Measurements from ENCODE around the gene SFRP2. TPM values are rescaled to one million over a fixed set of nuclear protein-coding genes. Genes with fewer than 3 reads are reported as not detected.

Gene SFRP2
- total RNA-seq, 4 donors from 2014 or later, result 9.4 to 34.7 (median 22.8) TPM

DNA sequence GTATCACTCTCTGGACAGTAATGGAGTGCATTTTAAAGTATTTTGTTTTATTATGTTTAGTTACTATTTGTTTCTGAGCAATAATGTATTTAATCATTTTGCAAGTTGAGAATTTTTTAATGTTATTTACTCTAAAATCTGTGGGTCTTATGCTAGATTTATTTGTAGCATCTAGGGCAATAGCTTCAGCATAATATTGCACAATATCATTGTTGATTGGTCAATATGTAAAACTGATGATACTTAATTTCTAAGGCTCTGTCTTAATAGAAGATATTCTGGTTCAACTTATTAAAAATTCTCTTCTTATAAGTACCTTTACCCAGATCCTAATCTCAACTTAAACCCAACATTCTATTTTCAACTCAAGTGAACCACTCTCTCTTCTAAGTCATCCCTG lies 11.5 kb downstream of the SFRP2 start:
- DNase-seq (ENCODE audit: low spot score) (no peak), ATAC-seq (ENCODE audit: low FRiP score) (no peak)
- TF ChIP-seq CTCF (IDR thresholded peaks at IDR 0.05), result no peak

DNA sequence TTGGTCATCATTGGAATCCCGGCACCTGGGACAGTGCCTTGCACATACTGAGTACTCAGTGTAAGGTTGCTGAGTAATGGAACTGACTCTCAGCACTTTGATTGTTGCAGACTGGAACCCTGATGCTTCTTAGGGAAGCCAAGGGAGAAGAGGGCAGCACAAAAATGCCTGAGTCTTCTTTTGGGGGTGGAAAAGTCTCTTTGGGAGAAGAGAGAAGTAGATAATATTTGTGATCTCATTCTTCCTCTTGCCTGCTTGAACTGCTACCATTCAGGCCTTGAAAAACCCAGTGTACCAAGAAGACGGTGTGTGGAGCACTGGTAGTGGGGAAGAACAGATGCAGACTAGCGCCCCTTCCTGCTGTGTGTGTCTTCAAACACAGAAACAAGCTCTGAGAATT lies 12.3 kb downstream of the SFRP2 start:
- ATAC-seq (ENCODE audit: low FRiP score) (no peak), DNase-seq (ENCODE audit: low spot score) (no peak)
- no peak for TF ChIP-seq CTCF (IDR thresholded peaks at IDR 0.05)

- ATAC-seq (ENCODE audit: low FRiP score) (no peak), DNase-seq (ENCODE audit: low spot score) (no peak)
- TF ChIP-seq CTCF (IDR thresholded peaks at IDR 0.05), result no peak
Measured at GRCh38 chr4:153773236-153773690, 15.6 kb downstream of the SFRP2 start.

- DNase-seq (ENCODE audit: low spot score), result no peak
- TF ChIP-seq CTCF (IDR thresholded peaks at IDR 0.05), result no peak
- no peak for ATAC-seq (ENCODE audit: low FRiP score)
Measured at GRCh38 chr4:153771046-153771445, 17.8 kb downstream of the SFRP2 start.

DNA sequence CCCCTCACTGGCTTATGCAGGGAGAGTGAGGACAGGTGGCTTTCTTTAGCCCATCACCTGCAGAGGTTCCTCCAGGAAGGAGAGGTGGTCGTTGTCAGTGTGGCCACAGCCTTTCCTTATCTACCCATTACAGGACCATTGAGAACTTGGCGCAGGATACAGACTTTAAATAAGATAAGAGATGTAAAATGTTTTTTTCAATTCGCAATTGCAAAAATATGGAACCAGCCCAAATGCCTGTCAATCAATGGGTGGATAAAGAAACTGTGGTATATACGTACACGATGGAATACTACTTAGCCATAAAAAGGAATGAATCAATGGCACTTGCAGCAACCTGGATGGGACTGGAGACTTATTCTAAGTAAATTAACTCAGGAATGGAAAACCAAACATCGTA lies 22.1 kb downstream of the SFRP2 start:
- no peak for TF ChIP-seq CTCF (IDR thresholded peaks at IDR 0.05)
- no peak for DNase-seq (ENCODE audit: low spot score)

DNA sequence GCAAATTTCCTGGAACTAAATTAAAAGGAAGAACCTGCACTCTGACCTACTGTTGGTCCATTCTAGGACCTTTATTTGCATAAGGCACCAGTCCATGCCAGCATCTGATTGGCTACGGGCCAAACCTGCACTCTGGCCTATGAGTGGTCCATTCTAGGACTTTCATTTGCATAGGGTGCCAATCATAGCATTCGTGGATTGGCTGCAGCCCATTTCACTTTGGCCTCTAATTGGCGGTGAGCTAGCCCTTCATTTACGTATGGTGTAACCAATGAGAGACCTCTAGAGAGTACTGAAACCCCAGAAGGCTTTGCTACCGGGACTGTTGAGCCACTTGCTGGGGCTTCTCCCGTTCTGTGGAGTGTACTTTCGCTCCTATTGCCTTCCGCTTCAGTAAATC lies 23.0 kb downstream of the SFRP2 start:
- DNase-seq (ENCODE audit: low spot score) (no peak), ATAC-seq (ENCODE audit: low FRiP score) (no peak)
- no peak for TF ChIP-seq CTCF (IDR thresholded peaks at IDR 0.05)

More for the DNA sequence above, 22.1 kb downstream of the SFRP2 start:
- no peak for ATAC-seq (ENCODE audit: low FRiP score)

- TF ChIP-seq CTCF (IDR thresholded peaks at IDR 0.05), result no peak
- no peak for ATAC-seq (ENCODE audit: low FRiP score)
- no peak for DNase-seq (ENCODE audit: low spot score)
Measured at GRCh38 chr4:153764601-153765368, 24.1 kb downstream of the SFRP2 start.
